Stimulated activated CD4-positive, alpha-beta T cell treated with anti-CD3 and anti-CD28 coated beads, Interleukin-4, amount 100 ng/mL, for 48 hours (primary cell): ENCODE measurements around the gene LMO1.

Source experiments
- DNase-seq, 2 donors: peaks; one replicate each; pipeline ENCODE4 v3.0.0-alpha.2; 2020; ENCODE audit warnings: low read depth in 2 of 2

The LMO1 gene

DNA sequence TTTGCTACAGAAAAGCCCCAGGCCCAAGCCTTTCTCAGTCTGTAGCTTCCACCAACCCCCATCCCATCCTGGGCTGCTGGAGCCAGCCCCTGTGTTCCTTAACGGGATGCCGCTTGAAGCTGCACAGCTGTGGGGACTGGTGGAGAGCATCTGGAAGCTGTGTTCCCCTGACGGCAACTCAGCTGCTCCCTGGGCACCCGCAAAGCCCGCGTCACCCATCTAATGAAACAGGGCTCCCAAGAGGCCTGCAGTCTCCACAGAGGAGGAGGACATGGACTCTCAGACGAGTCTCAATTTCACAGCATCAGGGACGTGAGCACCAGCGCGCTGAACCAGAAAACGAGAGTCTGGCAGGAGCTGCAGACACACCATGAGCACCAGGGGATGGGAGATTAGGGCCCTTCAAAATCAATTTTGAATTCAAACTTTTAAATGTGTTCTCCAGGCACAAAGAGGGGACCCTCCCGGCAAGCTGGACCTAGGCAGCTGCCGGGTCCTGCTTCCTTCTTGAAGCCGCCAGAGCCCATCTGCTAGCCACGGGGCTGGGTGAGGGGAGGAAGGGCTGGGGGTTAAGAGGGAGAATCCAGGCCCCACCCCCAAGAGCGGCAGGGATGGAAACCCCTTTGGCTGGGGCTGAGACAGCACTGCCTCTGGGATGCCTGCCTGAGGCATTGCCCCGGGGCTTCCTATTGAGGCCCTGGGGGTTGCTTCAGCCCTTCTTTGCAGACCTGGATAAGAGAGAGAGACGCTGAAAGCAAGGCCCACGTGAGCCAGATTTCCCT is 21.0 kb downstream of the LMO1 start:
- DNase-seq = no peak

DNA sequence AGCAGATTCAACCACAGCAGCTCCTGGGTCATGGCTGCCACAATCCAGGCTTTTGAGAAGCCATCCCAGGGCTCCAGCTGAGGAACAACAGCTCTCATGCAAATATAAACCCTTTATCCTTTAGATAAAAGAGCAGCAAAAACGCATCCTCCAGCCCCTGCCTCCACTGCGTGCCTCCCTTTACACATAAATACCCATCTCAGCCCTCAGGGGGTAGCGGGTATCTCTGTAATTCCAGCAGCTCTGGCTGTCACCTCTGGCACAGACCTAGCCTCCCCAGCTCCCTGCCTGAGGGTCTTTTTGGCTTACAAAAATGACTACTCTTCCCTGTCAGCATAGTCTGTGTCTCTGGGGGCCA is 21.6 kb downstream of the LMO1 start:
- DNase-seq = no peak

DNA sequence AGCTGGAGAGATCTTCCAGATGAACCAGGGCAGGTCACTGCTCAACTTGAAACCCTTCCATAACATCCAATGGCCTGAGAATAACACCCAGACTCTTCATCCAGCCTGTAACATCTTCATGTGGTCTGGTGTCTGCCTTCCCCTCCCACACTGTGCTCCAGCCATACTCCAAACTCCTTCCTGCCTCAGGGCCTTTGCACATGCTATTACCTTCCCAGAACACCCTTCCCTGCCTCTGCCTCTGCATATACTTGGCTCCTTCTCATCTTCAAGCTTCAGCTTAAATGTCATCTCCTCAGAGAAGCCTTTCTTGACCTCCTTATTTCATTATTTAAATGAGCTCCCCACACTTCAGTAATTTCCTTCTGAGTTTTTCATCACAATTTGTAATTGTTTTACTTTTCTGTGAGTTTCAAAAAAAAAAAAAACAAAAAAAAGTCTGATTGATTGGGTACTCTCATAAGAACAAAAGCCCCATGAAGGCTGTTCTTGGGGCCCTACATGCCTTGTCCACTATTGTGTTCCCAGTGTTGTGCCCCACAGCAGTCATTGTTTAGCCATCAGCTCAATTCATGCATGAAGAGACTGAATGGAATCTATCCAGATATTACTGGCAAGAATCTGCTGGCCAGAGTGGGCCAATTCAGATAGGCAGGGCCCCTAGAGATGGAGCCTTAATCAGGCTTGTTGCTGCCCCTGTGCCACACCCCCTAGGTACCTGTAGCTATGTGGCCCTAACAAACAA is 22.1 kb downstream of the LMO1 start:
- DNase-seq = no peak

DNA sequence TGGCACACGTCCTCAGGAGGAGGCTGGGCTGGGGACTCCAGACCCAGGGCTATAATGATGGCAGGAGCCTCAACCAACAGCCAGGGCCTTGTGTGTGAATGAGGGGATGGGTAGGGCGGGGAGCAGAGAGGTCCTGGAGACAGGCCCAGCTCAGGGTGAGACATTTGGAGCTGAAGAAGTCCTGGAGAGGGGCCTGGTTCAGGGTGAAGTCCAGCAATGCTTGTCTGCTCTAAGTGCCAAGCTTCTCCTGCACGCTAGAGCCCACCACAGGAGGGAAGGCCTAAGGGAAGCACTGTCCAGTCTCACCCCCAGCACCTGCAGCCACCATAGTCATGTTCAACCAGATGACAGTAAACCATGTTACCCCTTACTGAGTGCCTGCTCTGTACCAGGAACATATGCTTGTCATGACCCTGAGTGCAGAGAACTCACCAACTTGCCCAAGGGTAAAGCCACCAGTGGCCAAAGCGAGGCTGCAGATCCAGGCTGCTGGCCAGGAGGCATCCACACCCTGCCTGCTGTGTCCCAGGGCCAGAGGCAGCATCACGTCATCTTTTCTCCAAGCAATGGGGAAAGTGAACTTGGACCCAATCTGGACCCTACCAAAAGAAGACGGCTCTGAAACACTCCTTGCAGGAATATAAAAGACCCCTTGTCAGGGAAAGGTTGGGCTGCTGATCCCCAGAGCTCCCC is 24.0 kb downstream of the LMO1 start:
- no peak for DNase-seq

DNA sequence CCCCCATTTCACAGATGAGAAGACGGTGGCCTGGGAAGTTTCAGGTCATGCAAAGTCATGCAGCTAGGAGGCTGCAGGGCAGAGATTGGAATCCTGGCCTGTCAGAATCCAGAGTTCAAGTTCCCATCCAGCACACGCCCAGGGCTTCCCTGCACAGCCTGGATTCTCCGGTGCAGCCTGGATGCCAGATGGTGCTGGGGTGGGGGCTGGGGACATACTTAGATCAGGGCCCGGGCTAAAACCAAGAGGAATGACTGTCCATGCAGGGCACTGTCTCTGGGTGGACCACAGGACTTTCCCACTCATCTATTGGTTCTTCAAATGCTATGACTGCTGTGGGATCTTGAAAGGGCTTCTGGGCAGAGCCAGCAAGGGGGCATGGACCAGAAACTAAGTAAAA is 24.6 kb downstream of the LMO1 start:
- no peak for DNase-seq

DNA sequence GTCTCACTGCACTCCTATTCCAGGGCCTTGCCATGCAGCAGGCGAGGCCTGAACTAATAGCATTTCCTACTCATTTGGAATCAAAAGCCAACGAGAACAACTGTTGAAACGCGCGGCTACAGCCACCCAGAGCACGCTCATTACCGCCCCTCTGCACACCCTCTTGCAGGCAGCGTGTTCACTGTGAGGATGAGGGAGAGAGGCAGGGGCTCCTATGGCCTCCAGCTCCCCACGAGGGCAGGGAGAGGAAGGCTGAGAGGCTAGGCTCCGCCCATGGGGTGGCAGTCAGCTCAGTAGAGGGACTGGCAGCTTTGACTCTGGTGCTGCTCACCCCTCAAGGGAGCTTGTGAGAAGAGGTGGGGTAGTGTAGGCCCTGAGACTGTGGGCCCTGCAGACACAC is 26.2 kb downstream of the LMO1 start:
- no peak for DNase-seq

DNA sequence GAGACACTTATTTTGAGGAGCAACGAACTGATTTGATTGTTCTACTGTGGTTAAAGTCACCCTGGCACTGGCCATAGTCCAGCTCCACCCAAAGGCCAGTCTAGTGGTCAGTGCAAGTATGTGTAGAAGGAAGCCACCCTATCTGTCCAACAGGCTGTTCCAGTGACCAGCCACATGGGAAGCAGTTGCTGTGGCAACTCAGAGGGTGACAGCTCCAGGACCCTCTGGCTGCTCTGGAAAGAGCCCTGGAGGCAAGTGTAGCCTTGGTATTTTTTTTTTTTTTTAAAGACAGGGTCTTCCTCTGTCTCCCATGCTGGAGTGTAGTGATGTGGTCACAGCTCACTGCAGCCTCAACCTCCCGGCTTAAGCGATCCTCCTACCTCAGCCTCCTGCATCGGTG is 27.8 kb downstream of the LMO1 start:
- no peak for DNase-seq

DNA sequence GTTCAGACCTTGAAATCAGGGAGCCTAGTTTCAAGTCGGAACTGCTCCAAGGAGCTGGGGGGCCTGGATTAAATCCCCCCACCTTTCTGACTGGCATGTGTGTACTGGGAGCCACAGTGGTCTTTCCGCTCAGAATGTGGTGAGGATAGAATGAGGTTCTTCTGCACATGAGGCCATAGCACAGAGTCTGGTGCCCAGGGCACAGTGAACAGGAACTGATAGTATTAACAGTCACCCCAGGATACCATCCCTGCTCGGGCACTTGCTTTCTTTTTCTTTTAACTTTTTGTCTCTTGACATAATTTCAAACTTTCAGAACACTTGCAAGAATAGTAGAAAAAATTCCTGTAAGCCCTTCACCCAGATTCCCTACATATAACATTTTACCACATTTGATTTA is 28.8 kb downstream of the LMO1 start:
- no peak for DNase-seq

DNA sequence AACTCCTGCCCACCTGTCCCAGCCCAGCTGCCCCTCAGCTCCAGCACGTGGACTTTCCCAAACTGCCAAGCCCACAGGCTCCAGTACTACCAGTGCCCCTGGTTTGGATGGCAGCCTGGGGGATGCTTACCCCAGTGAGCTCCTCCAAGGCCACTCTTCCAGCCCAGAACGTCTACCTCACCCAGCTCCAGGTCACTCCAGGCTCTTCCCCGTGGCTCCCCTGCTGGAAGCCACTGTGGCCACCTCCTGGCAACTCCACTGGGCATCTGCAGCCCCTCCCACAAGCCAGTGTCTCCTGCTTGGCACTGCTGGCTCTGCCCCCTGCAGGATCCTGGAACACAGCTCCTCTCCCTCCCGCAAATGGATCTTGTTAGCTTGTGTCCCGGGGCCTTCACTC is 29.3 kb downstream of the LMO1 start:
- no peak for DNase-seq

DNA sequence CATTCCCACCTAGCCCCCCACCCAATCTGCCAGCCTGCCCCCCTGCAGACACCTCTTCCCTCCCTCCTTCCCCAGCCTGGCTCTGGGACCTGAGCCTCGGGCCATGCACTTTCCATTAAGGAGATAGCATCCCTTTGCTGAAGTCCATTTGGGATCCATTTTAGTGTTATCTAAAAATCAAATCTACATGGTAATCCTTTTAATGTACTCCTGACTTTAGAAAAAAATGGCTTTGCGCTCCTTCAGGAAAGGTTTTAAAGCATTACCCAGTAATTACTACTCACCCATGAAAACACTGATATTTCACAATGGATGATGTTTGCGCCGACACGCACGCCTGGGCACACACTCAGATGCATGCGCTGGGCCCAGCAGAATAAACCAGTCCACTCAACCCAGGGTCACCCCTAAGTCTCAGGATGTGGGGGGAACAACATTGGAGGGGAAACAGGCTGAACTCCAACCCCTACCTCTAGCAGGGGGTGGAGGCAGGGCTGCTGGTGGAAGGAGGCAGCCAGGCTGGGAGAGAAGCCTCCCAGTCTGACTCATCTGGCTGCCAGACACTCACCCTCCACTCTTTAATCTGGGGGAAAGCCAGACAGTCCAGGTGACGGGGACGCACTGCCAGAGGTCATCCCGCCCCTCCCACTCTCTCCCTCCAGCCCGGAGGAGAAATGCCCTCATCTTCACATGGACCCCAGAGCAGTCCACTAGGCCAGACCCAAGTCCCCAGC is 29.8 kb downstream of the LMO1 start:
- DNase-seq = no peak

DNA sequence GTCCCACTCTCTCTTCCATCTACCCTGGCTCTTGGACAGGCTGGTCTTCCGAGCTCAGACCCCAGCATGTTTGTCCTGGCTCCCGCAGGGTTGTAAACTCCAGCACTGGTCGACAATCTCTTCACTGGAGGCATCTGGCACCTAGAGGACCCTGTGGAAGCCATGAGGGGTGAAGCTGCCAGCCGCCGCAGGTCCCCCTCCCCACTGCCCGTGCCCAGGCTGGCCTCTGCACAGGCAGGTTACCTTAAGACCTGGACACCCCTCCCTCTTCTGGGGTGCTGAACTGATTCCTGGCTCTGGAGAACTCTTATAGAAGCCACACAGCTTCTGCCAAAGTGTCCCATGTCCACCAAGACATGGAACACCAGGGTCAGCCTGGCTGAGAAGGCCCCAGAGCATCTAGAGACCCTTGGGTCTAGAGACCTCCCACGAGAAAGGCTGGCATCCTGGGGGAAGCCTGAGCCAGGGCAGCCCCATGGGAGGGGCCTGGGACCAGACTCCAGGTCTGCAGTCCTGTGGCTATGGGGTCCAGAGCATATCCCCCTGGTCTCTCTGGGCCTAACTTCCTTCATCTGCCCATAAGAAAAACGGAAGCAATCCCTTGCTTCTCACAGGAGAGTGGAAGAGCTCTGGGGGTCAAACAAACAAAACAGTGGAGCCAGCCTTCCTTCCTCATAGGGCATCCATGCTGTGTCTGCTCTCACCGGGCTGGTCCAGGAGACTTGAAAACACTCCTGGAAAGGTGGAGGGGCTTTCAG is 30.6 kb downstream of the LMO1 start:
- DNase-seq = no peak

DNA sequence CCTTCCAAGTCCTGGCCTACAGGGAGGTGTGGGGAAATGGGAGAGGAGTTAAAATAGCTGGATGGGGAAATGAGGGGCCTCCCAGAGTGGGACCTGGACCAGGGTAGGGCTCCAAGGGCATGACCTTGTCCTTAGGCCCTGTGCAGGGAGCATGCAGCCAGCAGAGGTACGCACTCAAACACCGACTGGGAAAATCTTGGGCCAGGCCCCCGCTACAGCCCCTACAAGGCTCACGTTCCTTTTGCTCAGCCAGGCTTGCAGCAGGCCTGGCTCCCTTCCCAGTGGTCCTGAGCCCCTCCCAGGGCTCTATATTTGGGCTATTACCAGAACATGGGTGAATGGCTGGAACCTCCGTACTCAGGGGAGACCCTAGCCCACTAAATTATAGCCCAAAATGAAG is 31.3 kb downstream of the LMO1 start:
- DNase-seq = no peak

DNA sequence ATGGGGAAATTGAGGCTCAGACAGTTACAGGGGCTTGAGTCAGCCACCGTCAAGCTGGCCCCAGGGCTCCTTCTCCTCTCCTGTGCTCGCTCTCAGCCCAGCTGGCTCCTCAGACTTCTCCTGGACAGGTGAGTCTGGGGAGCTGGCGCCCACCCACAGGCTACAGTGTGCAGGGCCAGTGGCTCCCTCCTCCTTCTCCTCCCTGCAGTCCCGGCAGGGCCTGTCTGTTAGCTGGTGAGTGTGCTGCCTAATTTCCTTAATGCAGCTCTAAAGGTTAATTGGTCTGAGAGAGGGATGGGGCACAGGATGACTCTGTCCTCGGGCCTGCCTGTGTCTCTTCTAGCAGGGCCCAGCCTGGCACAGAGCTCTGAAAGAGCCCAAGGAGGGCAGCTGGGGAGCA is 31.7 kb downstream of the LMO1 start:
- DNase-seq = no peak

DNA sequence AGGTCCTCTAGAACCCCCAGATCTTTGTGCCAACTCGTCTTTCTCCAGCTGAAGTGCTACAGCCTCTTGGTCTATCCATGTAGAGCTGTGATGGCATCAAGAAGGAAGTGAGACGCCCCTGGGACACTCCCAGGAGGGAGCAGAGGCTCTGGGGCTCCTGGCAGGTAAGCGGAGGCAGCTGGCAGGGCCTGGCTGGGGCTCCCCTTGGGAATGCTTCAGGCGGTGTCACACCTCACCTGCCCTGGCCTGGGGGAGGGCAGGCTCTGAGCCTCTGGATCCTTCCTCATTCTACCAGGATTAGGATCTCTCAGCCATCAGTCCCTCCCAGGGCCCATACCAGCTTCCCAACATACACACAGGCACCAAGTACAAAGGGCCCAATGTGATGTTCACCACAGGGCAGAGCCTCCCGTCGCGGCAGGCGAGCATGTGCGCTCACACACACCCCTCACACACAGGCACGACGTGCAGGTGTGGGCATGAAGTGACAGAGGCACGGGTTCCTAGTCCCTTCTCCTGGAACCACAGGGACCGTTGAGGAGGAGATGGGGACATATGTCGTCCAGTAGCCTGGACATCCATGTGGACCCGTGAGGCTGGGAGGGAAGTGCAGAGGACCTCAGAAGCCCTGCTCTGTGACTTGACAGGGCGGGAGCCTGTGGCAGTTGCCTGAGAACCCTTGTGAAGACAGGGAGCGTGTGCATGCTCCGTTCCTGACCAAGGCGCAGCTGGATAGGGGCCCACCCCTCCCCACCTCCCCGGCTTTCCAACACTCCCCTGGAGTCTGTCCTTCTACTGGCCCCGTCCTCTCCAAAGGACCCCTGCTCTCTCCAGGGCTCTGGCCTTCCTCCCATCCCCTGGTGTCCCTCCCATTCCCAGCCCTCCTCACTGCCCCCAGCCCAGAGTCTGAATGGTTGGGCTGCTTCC is 32.5 kb downstream of the LMO1 start:
- no peak for DNase-seq

DNA sequence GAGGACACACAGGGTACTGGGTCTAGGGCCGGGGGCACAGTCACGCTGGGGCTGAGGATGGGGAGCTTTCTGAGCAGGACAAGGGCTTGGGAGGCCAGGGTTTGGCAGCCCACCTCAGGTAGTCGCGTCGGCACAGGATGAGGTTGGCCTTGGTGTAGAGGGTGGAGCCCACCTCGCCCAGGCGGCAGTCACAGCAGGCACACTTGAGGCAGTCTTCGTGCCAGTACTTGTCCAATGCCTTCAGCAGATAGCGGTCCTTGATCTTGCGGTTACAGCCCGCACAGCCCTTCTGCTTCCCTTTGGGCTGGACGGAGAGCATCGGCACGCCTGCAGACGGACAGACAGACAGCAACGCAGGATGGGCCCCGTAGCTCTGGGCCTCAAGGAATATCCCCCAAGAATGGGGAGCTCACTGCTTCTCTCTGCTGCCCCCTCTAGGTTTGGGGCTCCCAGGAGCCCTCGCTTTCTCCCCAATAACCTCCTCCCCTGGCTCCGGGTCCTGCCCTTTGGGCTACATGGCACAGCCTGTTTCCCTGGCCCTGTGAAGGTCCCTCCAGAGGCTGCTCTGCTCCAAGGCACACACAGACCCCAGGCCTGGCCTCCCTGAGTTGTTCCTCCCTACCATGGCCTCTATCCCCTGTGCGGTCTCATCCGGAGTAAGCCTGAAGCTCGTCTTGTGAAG is 33.4 kb downstream of the LMO1 start:
- no peak for DNase-seq

DNA sequence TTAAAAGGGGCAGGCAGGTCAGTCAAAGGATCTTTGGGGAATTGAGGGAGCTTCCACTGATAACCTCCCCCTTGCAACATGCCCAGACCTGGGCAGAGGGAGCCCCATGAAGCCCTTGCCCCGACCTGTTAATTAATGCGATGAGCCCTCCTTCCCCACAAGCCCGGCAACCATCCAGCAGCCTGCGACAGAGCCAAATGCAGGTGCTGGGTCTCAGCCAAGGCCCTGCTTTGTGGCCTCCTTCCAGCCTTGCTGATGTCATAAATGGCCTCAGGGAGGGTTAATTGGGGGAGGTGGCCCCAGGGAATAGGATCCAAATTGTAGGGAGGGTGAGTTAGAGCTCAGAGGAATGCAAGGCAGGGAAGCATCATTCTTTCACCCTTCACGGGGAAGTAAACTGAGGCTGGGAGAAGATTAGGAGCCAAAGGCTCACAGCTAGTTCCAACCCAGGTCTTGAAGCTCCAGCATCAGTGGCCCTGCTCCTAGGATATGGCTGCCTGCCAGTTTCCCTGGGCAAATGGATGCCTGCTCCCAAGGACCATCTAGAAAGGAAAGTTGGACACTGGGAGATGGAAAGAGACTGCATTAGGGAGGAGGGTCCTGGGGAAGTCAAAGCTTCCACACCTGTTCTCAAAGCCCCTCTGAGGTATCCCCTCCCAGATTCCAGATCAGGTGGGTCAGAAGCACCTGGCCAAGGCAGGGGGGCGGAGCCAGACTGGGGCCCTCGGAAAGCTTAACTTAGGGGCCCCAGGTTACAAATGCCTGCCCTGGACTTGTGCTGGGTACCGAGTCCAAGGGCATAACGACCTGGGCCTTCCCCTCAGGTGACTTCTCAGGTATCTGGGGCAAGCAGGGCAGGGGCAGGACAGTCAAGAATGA is 34.1 kb downstream of the LMO1 start:
- no peak for DNase-seq

DNA sequence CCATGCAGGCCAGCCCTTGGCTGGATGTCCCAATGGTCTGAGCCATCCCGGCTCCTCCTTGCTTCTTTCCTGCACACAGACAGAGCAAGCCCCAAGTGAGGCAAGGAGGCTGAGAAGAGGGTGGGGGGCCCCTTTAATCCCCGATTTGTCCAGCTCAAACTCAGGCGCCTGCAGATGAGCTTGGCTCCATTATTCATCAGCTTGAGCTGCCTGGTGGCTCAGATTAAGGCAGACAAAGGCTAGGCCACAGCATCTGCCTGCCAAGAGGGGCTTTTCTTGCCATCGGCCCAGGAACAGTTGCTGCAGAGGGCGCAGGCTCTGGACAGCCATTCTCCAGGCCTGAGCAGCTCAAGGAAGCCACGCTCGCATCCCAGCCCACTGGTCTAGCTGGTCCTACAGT is 35.4 kb downstream of the LMO1 start:
- DNase-seq = no peak

DNA sequence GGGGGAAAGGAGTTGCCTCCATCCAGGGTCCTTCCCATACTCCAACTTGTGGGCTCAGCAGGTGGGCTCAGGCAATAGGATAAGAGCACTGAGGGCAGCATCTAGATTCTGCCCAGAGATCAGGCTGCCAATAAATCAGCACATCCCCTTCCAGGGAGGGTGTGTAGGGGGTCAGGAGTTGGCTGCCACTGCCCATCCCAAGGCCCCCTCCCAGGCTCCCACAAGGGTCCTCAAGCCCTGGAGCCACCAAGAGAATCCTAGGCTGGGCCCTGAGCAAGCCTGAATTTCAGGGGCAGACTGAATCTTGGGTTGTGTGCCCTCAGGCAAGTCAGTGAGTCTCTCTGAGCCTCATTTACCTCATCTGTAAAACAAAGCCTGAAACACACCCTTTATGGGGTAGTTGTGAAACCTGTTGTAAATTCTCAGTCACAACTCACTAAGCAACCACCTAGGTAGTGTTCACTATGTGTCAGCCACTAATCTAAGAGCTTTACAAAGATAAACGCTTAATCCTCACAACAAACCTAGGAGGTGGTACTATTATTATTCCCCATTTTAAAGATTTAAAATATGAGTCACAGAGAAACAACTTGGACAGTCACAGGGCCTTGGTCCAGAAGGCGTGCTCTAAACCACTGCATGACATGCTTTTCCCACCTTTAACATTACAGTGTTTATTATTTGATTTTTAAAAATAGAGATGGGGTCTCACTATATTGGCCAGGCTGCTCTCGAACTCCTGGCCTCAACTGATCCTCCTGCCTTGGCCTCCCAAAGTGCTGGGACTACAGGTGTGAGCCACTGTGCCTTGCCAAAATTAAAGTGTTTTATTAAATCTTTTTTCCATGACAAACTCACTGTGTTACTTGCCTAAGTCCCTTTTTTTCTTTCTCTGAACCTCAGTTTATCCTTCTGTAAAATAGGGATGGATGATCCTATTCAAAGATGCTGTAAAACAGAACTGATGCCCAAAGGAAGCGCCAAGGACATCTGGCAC is 36.2 kb downstream of the LMO1 start:
- no peak for DNase-seq
